H1 (cell line): ENCODE results near the gene LCN9. TPM values are rescaled to one million over a fixed set of nuclear protein-coding genes. Genes with fewer than 3 reads are reported as not detected.

Experiments
- CHD2 ChIP-seq: IDR thresholded peaks from 2 replicates; pipeline ENCODE4 v1.6.1; 2012; ENCODE audit warnings: low read length, improper control_type of control experiment
- HDAC2 ChIP-seq, 2 experiments: fragments of 300-600 bp in 1 of 2; sonication (generic) in 1 of 2; IDR thresholded peaks; 2 replicates each; pipeline ENCODE4 v1.6.1; 2011 to 2012; ENCODE audit warnings: low read depth in 2 of 2, low read length in 2 of 2, mild to moderate bottlenecking in 2 of 2, moderate library complexity in 2 of 2, borderline replicate concordance in 1 of 2, inconsistent platforms in 1 of 2
- POLR2A ChIP-seq, 2 experiments: IDR thresholded peaks; 1 replicate in 1 of 2; 2 replicates in 1 of 2; pipeline ENCODE4 v1.6.1; 2011; ENCODE audit warnings: low read depth in 2 of 2, low read length in 2 of 2, mild to moderate bottlenecking in 2 of 2; ENCODE audit errors: control extremely low read depth in 1 of 2
- POLR2AphosphoS5 ChIP-seq: IDR thresholded peaks from 2 replicates; pipeline ENCODE4 v1.6.1; 2011; ENCODE audit warnings: low read depth, low read length
- SP1 ChIP-seq: IDR thresholded peaks from 2 replicates; pipeline ENCODE4 v1.6.1; 2011; ENCODE audit warnings: low read depth, low read length
- SUZ12 ChIP-seq: fragments of 200-600 bp; sonication (generic); IDR thresholded peaks from 2 replicates; pipeline ENCODE4 v1.6.1; 2012; ENCODE audit warnings: mild to moderate bottlenecking, inconsistent platforms, low read length, moderate library complexity, mixed read lengths
- polyA plus RNA-seq, 7 experiments: library from polyadenylated mRNA; depleted of rRNA in 3 of 7; stranded (reverse) in 5 of 7; unstranded in 2 of 7; fragments of >200 nt in 5 of 7; fragments of 200-250 nt in 2 of 7; gene quantifications; 1 replicate in 5 of 7; 2 replicates in 1 of 7; 4 replicates in 1 of 7; pipeline versions ENCODE4 v1.2.1 to v1.2.3, GENCODE V29; 2011 to 2013; ENCODE audit warnings: missing spikeins in 2 of 7, mixed read lengths in 2 of 7
- total RNA-seq: library from RNA; stranded (reverse); fragmentation: NEBNext Ultra II Directional; extraction: Animal tissue kit (Norgen Biotek cat#: 25700); gene quantifications from 2 replicates; pipeline ENCODE4 v1.2.1, GENCODE V29; 2021
- TF ChIP-seq, protein P1 (sequence below): IDR thresholded peaks from 2 replicates; pipeline ENCODE4 v1.6.1; 2011; ENCODE audit warnings: low read length, improper control_type of control experiment

LCN9 gene
- total and polyA plus RNA-seq, 2 of the 8 experiments (the other 6 are each of a cell fraction or from before 2014, with no cell fraction given) = 2.3 to 3.1 TPM

- TF ChIP-seq, protein P1, sequence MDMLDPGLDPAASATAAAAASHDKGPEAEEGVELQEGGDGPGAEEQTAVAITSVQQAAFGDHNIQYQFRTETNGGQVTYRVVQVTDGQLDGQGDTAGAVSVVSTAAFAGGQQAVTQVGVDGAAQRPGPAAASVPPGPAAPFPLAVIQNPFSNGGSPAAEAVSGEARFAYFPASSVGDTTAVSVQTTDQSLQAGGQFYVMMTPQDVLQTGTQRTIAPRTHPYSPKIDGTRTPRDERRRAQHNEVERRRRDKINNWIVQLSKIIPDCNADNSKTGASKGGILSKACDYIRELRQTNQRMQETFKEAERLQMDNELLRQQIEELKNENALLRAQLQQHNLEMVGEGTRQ = no peak
- TF ChIP-seq SUZ12 = no peak
- TF ChIP-seq SP1 = peak; percentile 44; the same call in 1 of the 2 replicates
- TF ChIP-seq POLR2AphosphoS5 = peak; percentile 65; the same call in 1 of the 2 replicates
- no peak for TF ChIP-seq HDAC2 (IDR thresholded peaks at IDR 0.05; ENCODE audit: borderline replicate concordance in 1 of 2, low read depth in 2 of 2, low read length in 2 of 2)
- TF ChIP-seq POLR2A (IDR thresholded peaks at IDR 0.05; ENCODE audit: control extremely low read depth in 1 of 2, low read depth in 2 of 2, low read length in 2 of 2) = no peak; a peak in 1 of 3 replicates
- no peak for TF ChIP-seq CHD2
Observed at GRCh38 chr9:135647884-135648283, 15.2 kb upstream of the LCN9 start (continued).
